B cell (primary cell): ENCODE measurements around the gene PLP1. TPM values are rescaled to one million over a fixed set of nuclear protein-coding genes. Genes with fewer than 3 reads are reported as not detected.

ENCODE experiments used
- ATAC-seq: fragments of 200-7000 bp; cut with Tn5 transposase; one replicate; pipeline ENCODE4 v1.10.0; 2021; ENCODE audit warnings: low read depth, mild to moderate bottlenecking, moderate number of reproducible peaks, moderate library complexity
- CTCF ChIA-PET: fragments of 350-600 bp; sonication (Branson Sonifier 250); formaldehyde crosslinking; loops from one replicate; lab custom pipeline; 2021; ENCODE audit warnings: antibody characterized with exemption, inconsistent platforms; lab: Charles Lee
- POLR2A ChIA-PET: fragments of 350-600 bp; sonication (Branson Sonifier 250); formaldehyde crosslinking; loops from one replicate; lab custom pipeline; 2021; ENCODE audit warnings: antibody characterized with exemption; lab: Charles Lee
- DNase-seq: peaks from one replicate; pipeline ENCODE4 v3.0.0; 2013
- H2AFZ ChIP-seq: 2 replicates; pipeline ENCODE4 v1.6.1; 2012; ENCODE audit warnings: mild to moderate bottlenecking, low read depth, low read length; ENCODE audit not compliant: insufficient read depth, poor library complexity, severe bottlenecking
- H3K27ac ChIP-seq, 2 donors: 1 replicate in 1 of 2; 2 replicates in 1 of 2; pipeline ENCODE4 v1.5.1; 2012 to 2013; ENCODE audit warnings: low read length in 2 of 2, mild to moderate bottlenecking in 2 of 2, moderate library complexity in 1 of 2
- H3K27me3 ChIP-seq, 4 experiments: fragments of 200-600 bp in 1 of 4; sonication (generic) in 1 of 4; replicated peaks in 1 of 4; 1 replicate in 2 of 4; 2 replicates in 2 of 4; pipeline versions ENCODE4 v1.6.1 to v1.7.0; 2013 to 2016; ENCODE audit warnings: low read length in 3 of 4, mild to moderate bottlenecking in 2 of 4, mixed read lengths in 1 of 4, moderate library complexity in 1 of 4; ENCODE audit not compliant: insufficient read depth in 4 of 4, control insufficient read depth in 3 of 4; ENCODE audit errors: control extremely low read depth in 1 of 4
- H3K36me3 ChIP-seq, 2 experiments: replicated peaks in 1 of 2; 1 replicate in 1 of 2; 2 replicates in 1 of 2; pipeline versions ENCODE4 v1.6.1 to v1.7.1; 2013; ENCODE audit warnings: low read length in 1 of 2; ENCODE audit not compliant: insufficient read depth in 2 of 2, control insufficient read depth in 1 of 2; ENCODE audit errors: control extremely low read depth in 1 of 2, extremely low read depth in 1 of 2
- H3K4me1 ChIP-seq, 2 donors: fragments of 200-600 bp in 1 of 2; sonication (generic) in 1 of 2; 1 replicate in 1 of 2; 2 replicates in 1 of 2; pipeline versions ENCODE4 v1.5.1 to v1.6.1; 2013 to 2017; ENCODE audit warnings: low read length in 2 of 2; ENCODE audit not compliant: control insufficient read depth in 2 of 2, insufficient read depth in 2 of 2
- H3K4me2 ChIP-seq: replicated peaks from 2 replicates; pipeline ENCODE3; 2012; ENCODE audit warnings: mild to moderate bottlenecking, low read depth, low read length; ENCODE audit not compliant: poor library complexity, severe bottlenecking
- H3K4me3 ChIP-seq, 5 experiments: fragments of 200-600 bp in 1 of 5; sonication (generic) in 1 of 5; 1 replicate in 3 of 5; 2 replicates in 2 of 5; pipeline versions ENCODE4 v1.5.1 to v1.7.0; 2011 to 2016; ENCODE audit warnings: low read length in 4 of 5, mild to moderate bottlenecking in 4 of 5, low read depth in 2 of 5, control low read depth in 1 of 5, moderate library complexity in 1 of 5; ENCODE audit not compliant: insufficient read depth in 1 of 5; ENCODE audit errors: control extremely low read depth in 1 of 5, extremely low read depth in 1 of 5
- H3K79me2 ChIP-seq: fragments of 200-600 bp; sonication (generic); one replicate; pipeline ENCODE4 v1.6.0; 2016; ENCODE audit warnings: low read length; ENCODE audit not compliant: control insufficient read depth, insufficient read depth
- H3K9ac ChIP-seq: fragments of 200-600 bp; sonication (generic); 2 replicates; pipeline ENCODE4 v1.6.1; 2017; ENCODE audit warnings: mild to moderate bottlenecking, low read length, moderate library complexity
- H3K9me3 ChIP-seq, 3 donors: one replicate each; pipeline versions ENCODE4 v1.6.1 to v1.7.1; 2013; ENCODE audit warnings: low read length in 2 of 3; ENCODE audit not compliant: control insufficient read depth in 2 of 3, insufficient read depth in 1 of 3; ENCODE audit errors: control extremely low read depth in 1 of 3
- H4K20me1 ChIP-seq: 2 replicates; pipeline ENCODE4 v1.6.0; 2012; ENCODE audit warnings: mild to moderate bottlenecking, low read length; ENCODE audit not compliant: insufficient read depth, control insufficient read depth, poor library complexity, severe bottlenecking
- H3K27ac Mint-ChIP-seq: one replicate; pipeline ENCODE4 v1.8.0; 2021; ENCODE audit warnings: mixed read lengths
- H3K27me3 Mint-ChIP-seq: one replicate; pipeline ENCODE4 v1.8.0; 2021; ENCODE audit warnings: mixed read lengths
- H3K4me1 Mint-ChIP-seq: one replicate; pipeline ENCODE4 v1.8.0; 2021; ENCODE audit warnings: mixed read lengths
- H3K4me3 Mint-ChIP-seq: one replicate; pipeline ENCODE4 v1.8.0; 2021; ENCODE audit warnings: mixed read lengths
- H3K9me3 Mint-ChIP-seq: one replicate; pipeline ENCODE4 v1.8.0; 2022; ENCODE audit warnings: mixed read lengths; ENCODE audit not compliant: insufficient read depth
- EZH2 ChIP-seq: IDR thresholded peaks from 2 replicates; pipeline ENCODE4 v1.6.1; 2012; ENCODE audit warnings: borderline replicate concordance, low read depth, mild to moderate bottlenecking, moderate library complexity, low read length; ENCODE audit not compliant: insufficient read depth, poor library complexity, severe bottlenecking
- WGBS: methylation state at CpG from one replicate; pipeline ENCODE4 v1.1.5; 2013; ENCODE audit warnings: missing lambda C conversion rate; ENCODE audit not compliant: insufficient coverage; 5-methylcytosine and 5-hydroxymethylcytosine counted together
- intact Hi-C: fragments of 100-400 bp; cut with micrococcal nuclease; formaldehyde crosslinking; loops from one replicate; pipeline ENCODE4 v1.10.0; 2022
- polyA plus RNA-seq: library from polyadenylated mRNA; depleted of rRNA; stranded (reverse); fragments of >200 nt; gene quantifications from 2 replicates; pipeline ENCODE4 v1.2.3, GENCODE V29; 2012
- total RNA-seq, 2 donors: library from RNA; stranded (reverse); fragments of 120-200 nt in 1 of 2; gene quantifications; 1 replicate in 1 of 2; 2 replicates in 1 of 2; pipeline versions ENCODE4 v1.2.3 to v1.2.4, GENCODE V29; 2013 to 2022
- TF ChIP-seq, protein P1 (sequence below): fragments of 200-600 bp; IDR thresholded peaks from one replicate; pipeline ENCODE4 v1.8.0; 2022; ENCODE audit warnings: antibody characterized with exemption, mild to moderate bottlenecking

The PLP1 gene
- total and polyA plus RNA-seq, 2 donors (not counting 1 experiment from before 2014, with no cell fraction given), result not detected

DNA sequence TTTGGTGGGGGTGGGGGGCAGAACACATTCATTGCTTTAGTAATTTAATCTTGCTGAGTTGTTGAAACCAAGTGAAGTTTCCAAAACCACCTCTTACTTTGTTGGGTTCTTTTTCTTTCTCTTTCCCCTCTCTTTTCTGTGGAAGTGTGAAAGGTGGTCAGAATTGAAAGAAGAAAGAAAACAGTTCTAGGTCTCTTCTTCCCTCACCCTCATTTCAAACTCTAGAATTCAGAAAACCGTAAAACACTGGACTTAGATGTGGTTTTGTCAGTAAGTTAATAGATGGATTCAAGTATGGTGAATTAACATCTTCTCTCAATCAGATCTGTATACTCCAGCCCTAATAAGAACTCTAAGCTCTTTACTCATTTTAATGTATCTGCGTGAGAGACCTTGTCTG, 23.7 kb downstream of the PLP1 start:
- Histone ChIP-seq H3K4me3 (no peak overlapping the region), H4K20me1 (no peaks in the 10 kb centered on the region), H3K9ac (no peak overlapping the region), H3K36me3 (no peaks in the 10 kb centered on the region), H3K4me1 (no peaks in the 10 kb centered on the region), H3K9me3 (peaks cover 0 to 4% (median 0%) of the 10 kb centered on the region in 3 donors), H3K27ac (no peak overlapping the region), H3K27me3 (peaks cover 0 to 3% (median 0%) of the 10 kb centered on the region in 4 experiments), H2AFZ (no peak overlapping the region), H3K4me2 (no peak overlapping the region), H3K79me2 (no peaks in the 10 kb centered on the region)
- intact Hi-C loops, result no loop called here
- no peak for ATAC-seq
- ChIA-PET CTCF (interaction anchor here (1.1 kb wide), 1 partner anchor 17 kb away, joined by 3 read pairs; no protein-coding TSS in a partner anchor), POLR2A (no interaction called here)
- Mint-ChIP-seq H3K4me3 (no peak overlapping the region), H3K27me3 (no peaks in the 10 kb centered on the region), H3K27ac (no peak overlapping the region), H3K9me3 (no peaks in the 10 kb centered on the region), H3K4me1 (no peaks in the 10 kb centered on the region)
- TF ChIP-seq, protein P1, sequence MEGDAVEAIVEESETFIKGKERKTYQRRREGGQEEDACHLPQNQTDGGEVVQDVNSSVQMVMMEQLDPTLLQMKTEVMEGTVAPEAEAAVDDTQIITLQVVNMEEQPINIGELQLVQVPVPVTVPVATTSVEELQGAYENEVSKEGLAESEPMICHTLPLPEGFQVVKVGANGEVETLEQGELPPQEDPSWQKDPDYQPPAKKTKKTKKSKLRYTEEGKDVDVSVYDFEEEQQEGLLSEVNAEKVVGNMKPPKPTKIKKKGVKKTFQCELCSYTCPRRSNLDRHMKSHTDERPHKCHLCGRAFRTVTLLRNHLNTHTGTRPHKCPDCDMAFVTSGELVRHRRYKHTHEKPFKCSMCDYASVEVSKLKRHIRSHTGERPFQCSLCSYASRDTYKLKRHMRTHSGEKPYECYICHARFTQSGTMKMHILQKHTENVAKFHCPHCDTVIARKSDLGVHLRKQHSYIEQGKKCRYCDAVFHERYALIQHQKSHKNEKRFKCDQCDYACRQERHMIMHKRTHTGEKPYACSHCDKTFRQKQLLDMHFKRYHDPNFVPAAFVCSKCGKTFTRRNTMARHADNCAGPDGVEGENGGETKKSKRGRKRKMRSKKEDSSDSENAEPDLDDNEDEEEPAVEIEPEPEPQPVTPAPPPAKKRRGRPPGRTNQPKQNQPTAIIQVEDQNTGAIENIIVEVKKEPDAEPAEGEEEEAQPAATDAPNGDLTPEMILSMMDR, result no peak
- no peak for TF ChIP-seq EZH2
- DNase-seq, result no peak
- no CpG with 5 or more reads among the region's 2 CpGs for WGBS

DNA sequence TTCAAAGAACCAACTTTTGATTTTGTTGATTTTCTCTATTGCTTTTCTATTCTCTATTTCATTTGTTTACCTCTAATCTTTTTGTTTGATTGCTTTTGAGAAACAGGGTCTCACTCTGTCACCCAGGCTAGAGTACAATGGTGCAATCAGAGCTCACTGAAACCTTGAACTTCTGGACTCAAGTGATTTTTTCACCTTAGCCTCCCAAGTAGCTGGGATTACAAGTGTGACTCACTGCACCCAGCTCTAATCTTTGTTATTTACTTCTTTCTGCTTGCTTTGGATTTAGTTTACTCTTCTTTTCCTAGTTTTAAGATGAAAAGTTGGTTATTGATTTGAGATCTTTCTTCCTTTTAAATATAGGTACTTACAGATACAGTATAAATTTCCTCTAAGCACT, 29.2 kb downstream of the PLP1 start:
- DNase-seq (no peak), ATAC-seq (no peak)
- H3K27me3 Mint-ChIP-seq, result peaks cover 4% of the 10 kb centered on the region
- H3K4me3 Mint-ChIP-seq, result no peak overlapping the region
- Histone ChIP-seq H4K20me1 (no peaks in the 10 kb centered on the region), H3K79me2 (no peaks in the 10 kb centered on the region), H2AFZ (no peak overlapping the region), H3K9ac (no peak overlapping the region), H3K27me3 (no peaks in the 10 kb centered on the region), H3K27ac (no peak overlapping the region), H3K4me1 (no peaks in the 10 kb centered on the region), H3K4me2 (no peak overlapping the region), H3K4me3 (no peak overlapping the region), H3K9me3 (no peaks in the 10 kb centered on the region), H3K36me3 (no peaks in the 10 kb centered on the region)
- no peak overlapping the region for H3K27ac Mint-ChIP-seq
- no peak for TF ChIP-seq EZH2
- TF ChIP-seq, protein P1, result no peak
- ChIA-PET POLR2A (no interaction called here), CTCF (no interaction called here)
- intact Hi-C loops, result no loop called here
- H3K4me1 Mint-ChIP-seq, result no peaks in the 10 kb centered on the region
- no peaks in the 10 kb centered on the region for H3K9me3 Mint-ChIP-seq
